HepG2 (cell line): ENCODE measurements around the gene ANKRD31.

Source experiments
- HMG20A ChIP-seq: IDR thresholded peaks from 2 replicates; pipeline ENCODE4 v1.6.1; 2016; ENCODE audit warnings: borderline replicate concordance
- JUND ChIP-seq: sonication (generic); formaldehyde crosslinking; IDR thresholded peaks from 2 replicates; pipeline ENCODE4 v1.8.0; 2022; ENCODE audit warnings: mild to moderate bottlenecking, missing genetic modification reagents
- RBM22 ChIP-seq: fragments of 200-400 bp; formaldehyde crosslinking; optimal IDR thresholded peaks from 2 replicates; pipeline ENCODE3; 2017; ENCODE audit warnings: mild to moderate bottlenecking, low read length, moderate library complexity
- TAF1 ChIP-seq: sonication (generic); formaldehyde crosslinking; IDR thresholded peaks from 2 replicates; pipeline ENCODE4 v1.4.0; 2020; ENCODE audit warnings: missing genetic modification reagents
- TF ChIP-seq, protein P1 (sequence below): sonication (generic); formaldehyde crosslinking; IDR thresholded peaks from 2 replicates; pipeline ENCODE4 v1.5.0; 2020; ENCODE audit warnings: mild to moderate bottlenecking, missing genetic modification reagents, moderate library complexity
- TF ChIP-seq, protein P2 (sequence below): sonication (generic); formaldehyde crosslinking; IDR thresholded peaks from 2 replicates; pipeline ENCODE4 v1.5.0; 2020; ENCODE audit warnings: mild to moderate bottlenecking, missing genetic modification reagents
- TF ChIP-seq, protein P3 (sequence below): sonication (generic); formaldehyde crosslinking; IDR thresholded peaks from 2 replicates; pipeline ENCODE4 v1.4.0; 2020; ENCODE audit warnings: missing genetic modification reagents

DNA sequence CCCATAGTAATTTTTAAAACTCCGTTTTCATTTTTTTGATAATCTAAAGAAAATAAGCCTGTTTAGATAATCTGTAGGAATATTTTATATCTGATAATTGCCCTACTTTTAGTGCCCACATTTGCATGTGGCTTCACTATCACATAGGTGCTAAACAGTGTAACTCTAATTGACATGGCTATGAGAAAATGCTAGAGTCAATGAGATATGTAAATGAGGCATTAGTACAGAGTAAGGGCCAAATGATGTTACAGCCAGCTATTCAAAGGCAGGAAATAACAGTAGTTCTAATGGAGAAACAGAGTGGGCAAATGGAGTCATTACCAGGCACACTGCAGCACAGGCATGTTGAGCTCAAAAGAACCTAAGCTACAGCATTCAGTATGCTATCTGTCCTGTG lies 147.0 kb downstream of the ANKRD31 start:
- no peak for TF ChIP-seq JUND (CRISPR knock-in tag)
- TF ChIP-seq, protein P1, sequence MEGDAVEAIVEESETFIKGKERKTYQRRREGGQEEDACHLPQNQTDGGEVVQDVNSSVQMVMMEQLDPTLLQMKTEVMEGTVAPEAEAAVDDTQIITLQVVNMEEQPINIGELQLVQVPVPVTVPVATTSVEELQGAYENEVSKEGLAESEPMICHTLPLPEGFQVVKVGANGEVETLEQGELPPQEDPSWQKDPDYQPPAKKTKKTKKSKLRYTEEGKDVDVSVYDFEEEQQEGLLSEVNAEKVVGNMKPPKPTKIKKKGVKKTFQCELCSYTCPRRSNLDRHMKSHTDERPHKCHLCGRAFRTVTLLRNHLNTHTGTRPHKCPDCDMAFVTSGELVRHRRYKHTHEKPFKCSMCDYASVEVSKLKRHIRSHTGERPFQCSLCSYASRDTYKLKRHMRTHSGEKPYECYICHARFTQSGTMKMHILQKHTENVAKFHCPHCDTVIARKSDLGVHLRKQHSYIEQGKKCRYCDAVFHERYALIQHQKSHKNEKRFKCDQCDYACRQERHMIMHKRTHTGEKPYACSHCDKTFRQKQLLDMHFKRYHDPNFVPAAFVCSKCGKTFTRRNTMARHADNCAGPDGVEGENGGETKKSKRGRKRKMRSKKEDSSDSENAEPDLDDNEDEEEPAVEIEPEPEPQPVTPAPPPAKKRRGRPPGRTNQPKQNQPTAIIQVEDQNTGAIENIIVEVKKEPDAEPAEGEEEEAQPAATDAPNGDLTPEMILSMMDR (CRISPR knock-in tag): no peak
- no peak for TF ChIP-seq HMG20A (CRISPR knock-in tag)
- TF ChIP-seq TAF1 (CRISPR knock-in tag): no peak
- TF ChIP-seq, protein P2, sequence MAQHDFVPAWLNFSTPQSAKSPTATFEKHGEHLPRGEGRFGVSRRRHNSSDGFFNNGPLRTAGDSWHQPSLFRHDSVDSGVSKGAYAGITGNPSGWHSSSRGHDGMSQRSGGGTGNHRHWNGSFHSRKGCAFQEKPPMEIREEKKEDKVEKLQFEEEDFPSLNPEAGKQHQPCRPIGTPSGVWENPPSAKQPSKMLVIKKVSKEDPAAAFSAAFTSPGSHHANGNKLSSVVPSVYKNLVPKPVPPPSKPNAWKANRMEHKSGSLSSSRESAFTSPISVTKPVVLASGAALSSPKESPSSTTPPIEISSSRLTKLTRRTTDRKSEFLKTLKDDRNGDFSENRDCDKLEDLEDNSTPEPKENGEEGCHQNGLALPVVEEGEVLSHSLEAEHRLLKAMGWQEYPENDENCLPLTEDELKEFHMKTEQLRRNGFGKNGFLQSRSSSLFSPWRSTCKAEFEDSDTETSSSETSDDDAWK (CRISPR knock-in tag): no peak
- TF ChIP-seq RBM22: no peak
- TF ChIP-seq, protein P3, sequence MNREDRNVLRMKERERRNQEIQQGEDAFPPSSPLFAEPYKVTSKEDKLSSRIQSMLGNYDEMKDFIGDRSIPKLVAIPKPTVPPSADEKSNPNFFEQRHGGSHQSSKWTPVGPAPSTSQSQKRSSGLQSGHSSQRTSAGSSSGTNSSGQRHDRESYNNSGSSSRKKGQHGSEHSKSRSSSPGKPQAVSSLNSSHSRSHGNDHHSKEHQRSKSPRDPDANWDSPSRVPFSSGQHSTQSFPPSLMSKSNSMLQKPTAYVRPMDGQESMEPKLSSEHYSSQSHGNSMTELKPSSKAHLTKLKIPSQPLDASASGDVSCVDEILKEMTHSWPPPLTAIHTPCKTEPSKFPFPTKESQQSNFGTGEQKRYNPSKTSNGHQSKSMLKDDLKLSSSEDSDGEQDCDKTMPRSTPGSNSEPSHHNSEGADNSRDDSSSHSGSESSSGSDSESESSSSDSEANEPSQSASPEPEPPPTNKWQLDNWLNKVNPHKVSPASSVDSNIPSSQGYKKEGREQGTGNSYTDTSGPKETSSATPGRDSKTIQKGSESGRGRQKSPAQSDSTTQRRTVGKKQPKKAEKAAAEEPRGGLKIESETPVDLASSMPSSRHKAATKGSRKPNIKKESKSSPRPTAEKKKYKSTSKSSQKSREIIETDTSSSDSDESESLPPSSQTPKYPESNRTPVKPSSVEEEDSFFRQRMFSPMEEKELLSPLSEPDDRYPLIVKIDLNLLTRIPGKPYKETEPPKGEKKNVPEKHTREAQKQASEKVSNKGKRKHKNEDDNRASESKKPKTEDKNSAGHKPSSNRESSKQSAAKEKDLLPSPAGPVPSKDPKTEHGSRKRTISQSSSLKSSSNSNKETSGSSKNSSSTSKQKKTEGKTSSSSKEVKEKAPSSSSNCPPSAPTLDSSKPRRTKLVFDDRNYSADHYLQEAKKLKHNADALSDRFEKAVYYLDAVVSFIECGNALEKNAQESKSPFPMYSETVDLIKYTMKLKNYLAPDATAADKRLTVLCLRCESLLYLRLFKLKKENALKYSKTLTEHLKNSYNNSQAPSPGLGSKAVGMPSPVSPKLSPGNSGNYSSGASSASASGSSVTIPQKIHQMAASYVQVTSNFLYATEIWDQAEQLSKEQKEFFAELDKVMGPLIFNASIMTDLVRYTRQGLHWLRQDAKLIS (CRISPR knock-in tag): no peak
